ENCODE results near the gene RICTOR.

Gene RICTOR, protein sequence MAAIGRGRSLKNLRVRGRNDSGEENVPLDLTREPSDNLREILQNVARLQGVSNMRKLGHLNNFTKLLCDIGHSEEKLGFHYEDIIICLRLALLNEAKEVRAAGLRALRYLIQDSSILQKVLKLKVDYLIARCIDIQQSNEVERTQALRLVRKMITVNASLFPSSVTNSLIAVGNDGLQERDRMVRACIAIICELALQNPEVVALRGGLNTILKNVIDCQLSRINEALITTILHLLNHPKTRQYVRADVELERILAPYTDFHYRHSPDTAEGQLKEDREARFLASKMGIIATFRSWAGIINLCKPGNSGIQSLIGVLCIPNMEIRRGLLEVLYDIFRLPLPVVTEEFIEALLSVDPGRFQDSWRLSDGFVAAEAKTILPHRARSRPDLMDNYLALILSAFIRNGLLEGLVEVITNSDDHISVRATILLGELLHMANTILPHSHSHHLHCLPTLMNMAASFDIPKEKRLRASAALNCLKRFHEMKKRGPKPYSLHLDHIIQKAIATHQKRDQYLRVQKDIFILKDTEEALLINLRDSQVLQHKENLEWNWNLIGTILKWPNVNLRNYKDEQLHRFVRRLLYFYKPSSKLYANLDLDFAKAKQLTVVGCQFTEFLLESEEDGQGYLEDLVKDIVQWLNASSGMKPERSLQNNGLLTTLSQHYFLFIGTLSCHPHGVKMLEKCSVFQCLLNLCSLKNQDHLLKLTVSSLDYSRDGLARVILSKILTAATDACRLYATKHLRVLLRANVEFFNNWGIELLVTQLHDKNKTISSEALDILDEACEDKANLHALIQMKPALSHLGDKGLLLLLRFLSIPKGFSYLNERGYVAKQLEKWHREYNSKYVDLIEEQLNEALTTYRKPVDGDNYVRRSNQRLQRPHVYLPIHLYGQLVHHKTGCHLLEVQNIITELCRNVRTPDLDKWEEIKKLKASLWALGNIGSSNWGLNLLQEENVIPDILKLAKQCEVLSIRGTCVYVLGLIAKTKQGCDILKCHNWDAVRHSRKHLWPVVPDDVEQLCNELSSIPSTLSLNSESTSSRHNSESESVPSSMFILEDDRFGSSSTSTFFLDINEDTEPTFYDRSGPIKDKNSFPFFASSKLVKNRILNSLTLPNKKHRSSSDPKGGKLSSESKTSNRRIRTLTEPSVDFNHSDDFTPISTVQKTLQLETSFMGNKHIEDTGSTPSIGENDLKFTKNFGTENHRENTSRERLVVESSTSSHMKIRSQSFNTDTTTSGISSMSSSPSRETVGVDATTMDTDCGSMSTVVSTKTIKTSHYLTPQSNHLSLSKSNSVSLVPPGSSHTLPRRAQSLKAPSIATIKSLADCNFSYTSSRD (N-terminal part only)

DNA sequence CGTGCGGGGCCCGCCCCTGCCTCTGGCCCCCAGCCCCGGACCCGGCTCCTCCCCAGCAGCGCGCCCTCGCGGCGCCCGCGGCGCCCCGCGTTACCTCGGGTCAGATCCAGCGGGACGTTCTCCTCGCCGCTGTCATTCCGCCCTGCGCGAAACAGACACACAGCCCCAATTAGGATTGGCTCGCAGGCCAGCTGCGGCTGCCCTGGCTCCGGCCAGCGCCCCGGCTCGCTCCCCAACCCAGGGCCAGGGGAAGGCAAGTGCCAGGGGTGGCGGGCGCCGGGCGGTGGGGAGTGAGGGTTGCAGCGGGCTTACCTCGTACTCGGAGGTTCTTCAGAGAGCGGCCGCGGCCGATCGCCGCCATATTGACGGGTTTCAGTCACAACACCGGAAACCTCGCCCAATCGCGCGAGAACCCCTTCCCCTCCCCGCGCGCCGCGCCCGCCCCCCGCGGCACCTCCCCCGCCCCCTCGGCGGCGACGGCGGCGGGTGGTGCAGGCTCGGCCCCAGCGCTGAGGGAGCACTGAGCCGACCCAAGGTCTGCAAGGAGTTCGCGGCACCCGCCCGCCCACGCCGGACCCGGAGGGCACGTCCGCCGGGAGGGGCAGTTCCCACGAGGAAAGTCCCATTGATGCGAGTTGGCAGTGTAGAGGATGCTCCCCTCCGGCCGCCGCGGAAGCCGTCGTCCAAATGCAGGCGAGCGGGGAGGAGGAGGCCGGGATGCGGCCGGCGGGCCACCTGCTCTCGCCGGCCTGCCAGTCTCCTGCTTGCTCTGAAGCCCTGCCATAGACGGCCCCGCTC lies at the start of gene RICTOR:
Gene RICTOR (minus strand): TSS at position 383 of the 798 bp plus-strand sequence. CDS start 22 bp downstream, at position 361.
- Histone ChIP-seq H2AFZ (ENCODE audit: low read depth, low read length) (peak within 1 kb of the TSS; percentile 85), H3K36me3 (ENCODE audit: insufficient read depth, low read length) (no peaks in the 10 kb centered on the region), H3K4me1 (ENCODE audit: insufficient read depth, low read length) (peaks cover 24% of the 10 kb centered on the region), H3K4me3 (ENCODE audit: low read length) (peak within 1 kb of the TSS; percentile 73), H3K27me3 (ENCODE audit: insufficient read depth, low read length) (no peaks in the 10 kb centered on the region), H3K9me3 (ENCODE audit: low read length) (no peaks in the 10 kb centered on the region)

DNA sequence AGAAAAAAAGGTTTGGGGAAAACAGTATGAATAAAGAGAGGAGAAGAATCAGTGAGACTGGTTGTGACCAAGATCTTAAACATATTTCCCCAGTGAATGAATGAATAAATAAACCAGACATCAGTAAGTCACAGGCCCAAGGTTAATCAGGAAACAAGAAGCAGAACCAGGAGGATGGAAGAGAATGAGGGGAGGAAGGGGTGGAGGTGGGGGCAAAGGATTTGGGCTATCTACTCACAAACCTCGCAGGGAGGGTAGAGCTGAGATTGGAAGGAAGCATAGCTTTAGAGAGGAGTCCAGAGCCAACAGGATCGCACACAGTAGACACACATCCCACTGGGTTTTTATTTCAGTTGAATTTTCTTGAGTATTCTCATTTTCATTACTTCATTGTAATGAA lies 47.7 kb upstream of the RICTOR start:
- Histone ChIP-seq H3K27me3 (ENCODE audit: insufficient read depth, low read length) (no peaks in the 10 kb centered on the region), H2AFZ (ENCODE audit: low read depth, low read length) (no peak overlapping the region), H3K4me3 (ENCODE audit: low read length) (no peak overlapping the region), H3K36me3 (ENCODE audit: insufficient read depth, low read length) (no peaks in the 10 kb centered on the region), H3K4me1 (ENCODE audit: insufficient read depth, low read length) (no peaks in the 10 kb centered on the region), H3K9me3 (ENCODE audit: low read length) (no peaks in the 10 kb centered on the region)

DNA sequence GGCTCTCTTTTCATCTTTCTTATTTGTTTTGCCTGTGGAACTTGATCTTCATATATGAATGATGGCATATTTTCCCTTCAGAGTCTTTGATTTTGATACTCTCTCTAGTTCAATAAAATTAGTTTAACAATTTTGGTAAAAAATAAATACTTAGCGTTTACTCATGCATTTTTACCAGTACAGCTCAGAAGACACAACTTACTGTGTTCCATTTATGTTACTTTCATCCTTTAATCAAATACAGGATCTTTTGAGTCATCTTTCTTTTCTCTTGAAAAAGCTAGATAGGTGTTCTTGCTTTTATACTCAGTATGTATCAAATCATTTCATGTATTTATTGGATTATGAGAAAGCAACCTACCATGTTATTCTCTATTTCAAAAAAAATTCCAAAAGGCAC lies 47.1 kb upstream of the RICTOR start:
- H3K4me3 ChIP-seq (ENCODE audit: low read length), result no peak overlapping the region
- no peaks in the 10 kb centered on the region for H3K9me3 ChIP-seq (ENCODE audit: low read length)
- H2AFZ ChIP-seq (ENCODE audit: low read depth, low read length), result no peak overlapping the region
- no peaks in the 10 kb centered on the region for H3K27me3 ChIP-seq (ENCODE audit: insufficient read depth, low read length)
- no peaks in the 10 kb centered on the region for H3K36me3 ChIP-seq (ENCODE audit: insufficient read depth, low read length)
- H3K4me1 ChIP-seq (ENCODE audit: insufficient read depth, low read length), result no peaks in the 10 kb centered on the region

DNA sequence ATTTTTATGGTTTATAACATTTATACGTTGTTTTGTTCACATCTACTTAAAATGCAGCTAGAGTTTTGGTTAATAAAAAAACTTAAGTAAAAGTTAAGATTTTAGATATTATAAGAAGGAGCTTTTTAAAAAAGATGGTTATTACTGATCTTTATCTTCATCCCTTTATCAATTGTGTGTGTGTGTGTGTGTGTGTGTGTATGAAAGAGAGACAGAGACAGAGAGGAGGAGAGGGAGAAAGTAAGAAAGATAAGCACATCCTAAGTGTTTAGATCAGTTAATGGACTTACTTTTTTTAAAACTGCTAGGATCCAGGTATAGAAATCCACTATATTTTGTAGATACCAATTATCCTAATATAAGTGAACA lies 45.8 kb upstream of the RICTOR start:
- Histone ChIP-seq H3K4me3 (ENCODE audit: low read length) (no peak overlapping the region), H2AFZ (ENCODE audit: low read depth, low read length) (no peak overlapping the region), H3K4me1 (ENCODE audit: insufficient read depth, low read length) (no peaks in the 10 kb centered on the region)

DNA sequence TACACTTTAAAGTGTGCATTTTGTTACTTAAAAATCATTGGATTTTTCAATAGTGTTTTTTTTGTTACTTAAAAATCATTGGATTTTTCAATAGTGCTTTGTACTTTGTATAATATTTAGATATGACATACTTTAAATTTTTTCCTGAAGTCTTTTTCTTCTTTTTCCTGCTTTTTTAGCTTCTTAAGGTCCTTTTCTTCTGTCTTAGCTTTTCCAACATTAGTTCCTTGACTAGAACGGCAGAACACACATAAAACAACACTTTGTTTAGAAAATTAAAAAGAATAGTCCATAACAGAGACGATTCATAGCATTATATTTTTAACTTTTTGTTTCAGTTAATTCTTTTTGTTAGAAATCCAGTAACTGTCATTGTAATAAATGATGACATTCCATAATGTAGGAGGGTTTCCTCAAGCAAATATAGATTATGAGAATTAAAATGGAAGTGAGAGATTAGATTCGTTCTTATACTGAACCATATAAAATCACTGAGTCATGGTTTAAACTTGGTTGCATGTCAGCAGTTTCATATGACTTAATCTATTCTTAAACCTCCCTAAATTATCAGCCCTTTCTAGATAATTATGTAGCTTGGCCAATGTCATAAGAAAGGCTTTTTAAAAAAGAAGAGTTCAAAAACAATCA lies 45.3 kb upstream of the RICTOR start:
- H3K27me3 ChIP-seq (ENCODE audit: insufficient read depth, low read length), result no peaks in the 10 kb centered on the region
- H2AFZ ChIP-seq (ENCODE audit: low read depth, low read length), result no peak overlapping the region
- no peaks in the 10 kb centered on the region for H3K4me1 ChIP-seq (ENCODE audit: insufficient read depth, low read length)
- no peaks in the 10 kb centered on the region for H3K9me3 ChIP-seq (ENCODE audit: low read length)
- no peak overlapping the region for H3K4me3 ChIP-seq (ENCODE audit: low read length)
- H3K36me3 ChIP-seq (ENCODE audit: insufficient read depth, low read length), result no peaks in the 10 kb centered on the region

More for the DNA sequence above, 45.8 kb upstream of the RICTOR start:
- no peaks in the 10 kb centered on the region for H3K9me3 ChIP-seq (ENCODE audit: low read length)
- no peaks in the 10 kb centered on the region for H3K27me3 ChIP-seq (ENCODE audit: insufficient read depth, low read length)
- H3K36me3 ChIP-seq (ENCODE audit: insufficient read depth, low read length), result no peaks in the 10 kb centered on the region

DNA sequence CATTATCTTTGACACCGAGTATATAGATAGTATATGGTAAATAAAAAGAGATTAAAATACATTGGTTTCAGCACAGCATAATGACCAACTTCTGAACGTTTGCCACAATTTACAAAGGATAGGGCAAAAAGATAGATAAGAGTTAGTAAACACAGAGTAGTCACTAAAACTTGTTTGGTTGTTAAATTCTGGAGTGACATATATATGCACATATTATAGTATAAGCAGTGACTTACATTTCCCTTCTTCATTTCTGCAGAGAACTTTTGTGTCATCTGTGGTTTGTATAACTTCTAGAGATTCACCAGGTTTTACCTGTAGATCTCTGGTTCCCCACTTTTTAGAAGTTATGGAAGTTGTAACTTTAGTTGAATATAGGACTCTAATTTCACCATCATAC lies 44.4 kb upstream of the RICTOR start:
- Histone ChIP-seq H3K36me3 (ENCODE audit: insufficient read depth, low read length) (no peaks in the 10 kb centered on the region), H2AFZ (ENCODE audit: low read depth, low read length) (no peak overlapping the region), H3K4me1 (ENCODE audit: insufficient read depth, low read length) (no peaks in the 10 kb centered on the region), H3K9me3 (ENCODE audit: low read length) (no peaks in the 10 kb centered on the region), H3K4me3 (ENCODE audit: low read length) (no peak overlapping the region), H3K27me3 (ENCODE audit: insufficient read depth, low read length) (no peaks in the 10 kb centered on the region)

DNA sequence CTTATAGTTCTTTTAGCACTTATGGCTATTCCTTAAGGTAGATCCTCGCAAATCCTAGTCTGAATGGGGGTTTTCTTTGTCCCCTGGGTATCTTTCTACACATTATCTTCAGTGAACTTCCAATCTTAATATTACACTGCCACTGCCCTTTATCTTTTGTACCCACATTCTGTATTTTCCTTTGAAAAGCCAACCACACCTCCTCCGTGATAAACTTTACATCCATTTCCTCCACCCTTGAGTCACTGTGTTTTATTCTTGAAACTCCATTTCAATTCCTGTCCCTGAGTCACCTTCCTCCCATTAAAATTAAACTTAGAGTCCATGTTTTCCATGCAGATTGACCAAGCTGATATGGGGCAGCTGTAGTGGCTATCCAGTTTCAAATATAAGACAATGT lies 43.2 kb upstream of the RICTOR start:
- no peaks in the 10 kb centered on the region for H3K27me3 ChIP-seq (ENCODE audit: insufficient read depth, low read length)
- no peaks in the 10 kb centered on the region for H3K4me1 ChIP-seq (ENCODE audit: insufficient read depth, low read length)
- no peak overlapping the region for H2AFZ ChIP-seq (ENCODE audit: low read depth, low read length)
- no peaks in the 10 kb centered on the region for H3K9me3 ChIP-seq (ENCODE audit: low read length)
- H3K4me3 ChIP-seq (ENCODE audit: low read length), result no peak overlapping the region
- H3K36me3 ChIP-seq (ENCODE audit: insufficient read depth, low read length), result no peaks in the 10 kb centered on the region

DNA sequence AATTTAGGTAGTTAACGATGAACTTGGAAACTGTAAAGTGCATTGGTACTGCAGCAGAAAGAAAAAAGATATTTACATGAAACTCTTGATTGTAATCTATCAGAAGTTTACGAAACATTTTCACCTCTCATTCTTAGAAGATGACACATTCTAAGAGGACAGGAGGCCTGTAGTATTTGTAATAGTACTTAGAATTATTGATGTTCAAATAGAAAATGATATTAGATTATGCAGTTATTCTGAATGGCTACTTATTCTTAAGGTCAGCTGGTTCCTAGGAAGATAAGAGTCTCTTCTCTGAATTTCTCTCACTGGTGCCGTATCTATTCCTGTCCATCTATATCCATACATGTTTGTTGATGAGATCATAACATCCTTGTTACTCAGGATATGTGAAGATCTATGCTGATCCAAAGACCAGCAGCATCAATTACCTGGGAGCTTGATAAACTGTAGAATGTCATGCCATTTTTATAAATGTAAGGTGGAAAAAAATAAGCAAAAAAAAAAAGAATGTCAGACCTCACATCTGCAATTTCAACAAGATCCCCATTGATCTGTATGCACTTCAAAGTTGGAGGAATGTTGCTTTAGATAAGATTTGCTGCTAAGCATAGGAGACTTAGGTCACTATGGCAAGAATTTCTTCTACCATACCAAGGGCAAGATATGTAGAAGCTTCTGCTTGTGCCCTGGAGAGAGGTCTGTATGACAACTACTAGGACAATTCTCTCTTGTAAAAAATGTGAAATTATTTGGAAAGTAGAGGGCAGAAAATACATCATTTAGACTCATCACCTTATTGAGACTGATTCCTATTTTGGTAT lies 42.4 kb upstream of the RICTOR start:
- no peaks in the 10 kb centered on the region for H3K27me3 ChIP-seq (ENCODE audit: insufficient read depth, low read length)
- no peaks in the 10 kb centered on the region for H3K4me1 ChIP-seq (ENCODE audit: insufficient read depth, low read length)
- H3K4me3 ChIP-seq (ENCODE audit: low read length), result no peak overlapping the region
- no peaks in the 10 kb centered on the region for H3K36me3 ChIP-seq (ENCODE audit: insufficient read depth, low read length)
- no peaks in the 10 kb centered on the region for H3K9me3 ChIP-seq (ENCODE audit: low read length)
- H2AFZ ChIP-seq (ENCODE audit: low read depth, low read length), result no peak overlapping the region

DNA sequence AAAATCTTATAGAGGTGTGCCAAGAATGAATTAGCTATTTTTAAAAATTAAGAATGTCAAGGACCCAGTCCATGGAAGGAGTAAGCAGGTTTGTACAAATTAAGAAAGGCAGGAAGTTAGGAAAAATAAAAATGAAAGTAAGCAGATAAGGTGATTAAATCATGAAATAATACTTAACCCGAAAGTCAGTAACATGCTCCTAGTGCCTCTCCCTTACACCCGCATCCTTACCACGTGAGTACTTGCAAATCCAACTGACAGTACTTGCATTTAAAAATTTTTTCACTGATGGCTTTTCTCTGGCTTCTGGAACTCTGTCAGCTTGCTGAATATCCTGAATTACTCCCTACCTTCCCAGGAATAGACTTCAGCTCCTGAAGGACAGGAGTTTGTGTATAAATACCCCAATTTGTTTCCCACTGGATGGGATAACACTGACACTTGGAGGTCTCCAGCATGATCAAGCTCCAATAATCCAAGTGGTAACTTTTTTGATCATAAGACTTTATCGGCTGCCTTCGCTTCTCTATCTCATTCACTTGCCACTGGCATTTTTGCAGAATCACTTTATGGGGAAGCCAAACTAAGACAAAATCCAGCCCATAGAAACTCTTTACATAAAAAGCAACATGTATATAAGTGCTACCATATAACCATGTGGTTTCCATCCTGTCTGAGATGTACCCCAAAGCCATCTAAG lies 41.6 kb upstream of the RICTOR start:
- no peaks in the 10 kb centered on the region for H3K9me3 ChIP-seq (ENCODE audit: low read length)
- no peak overlapping the region for H3K4me3 ChIP-seq (ENCODE audit: low read length)
- no peaks in the 10 kb centered on the region for H3K4me1 ChIP-seq (ENCODE audit: insufficient read depth, low read length)
- H3K27me3 ChIP-seq (ENCODE audit: insufficient read depth, low read length), result no peaks in the 10 kb centered on the region
- H3K36me3 ChIP-seq (ENCODE audit: insufficient read depth, low read length), result no peaks in the 10 kb centered on the region
- no peak overlapping the region for H2AFZ ChIP-seq (ENCODE audit: low read depth, low read length)

DNA sequence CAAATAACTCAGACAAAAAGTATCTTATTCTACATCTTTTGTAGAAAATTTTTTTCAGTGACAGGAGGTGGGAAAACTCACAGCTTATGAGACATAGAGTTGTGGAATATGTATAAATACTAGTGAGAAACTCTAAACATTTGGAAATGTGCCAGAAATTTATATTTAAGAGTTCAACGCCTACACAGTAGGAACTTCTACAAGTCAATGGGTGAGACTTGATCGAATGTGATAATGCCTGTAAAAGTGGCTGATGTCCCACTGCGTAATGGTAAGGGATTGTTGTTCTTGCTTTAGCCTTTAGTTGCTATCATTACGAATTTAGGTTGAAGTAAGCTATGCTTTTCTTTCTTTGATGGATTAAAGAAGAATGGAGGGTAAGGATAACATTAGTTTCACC lies 40.0 kb upstream of the RICTOR start:
- Histone ChIP-seq H3K27me3 (ENCODE audit: insufficient read depth, low read length) (no peaks in the 10 kb centered on the region), H3K4me1 (ENCODE audit: insufficient read depth, low read length) (peaks cover under 1% of the 10 kb centered on the region), H3K9me3 (ENCODE audit: low read length) (no peaks in the 10 kb centered on the region), H3K4me3 (ENCODE audit: low read length) (no peak overlapping the region), H2AFZ (ENCODE audit: low read depth, low read length) (no peak overlapping the region), H3K36me3 (ENCODE audit: insufficient read depth, low read length) (no peaks in the 10 kb centered on the region)

DNA sequence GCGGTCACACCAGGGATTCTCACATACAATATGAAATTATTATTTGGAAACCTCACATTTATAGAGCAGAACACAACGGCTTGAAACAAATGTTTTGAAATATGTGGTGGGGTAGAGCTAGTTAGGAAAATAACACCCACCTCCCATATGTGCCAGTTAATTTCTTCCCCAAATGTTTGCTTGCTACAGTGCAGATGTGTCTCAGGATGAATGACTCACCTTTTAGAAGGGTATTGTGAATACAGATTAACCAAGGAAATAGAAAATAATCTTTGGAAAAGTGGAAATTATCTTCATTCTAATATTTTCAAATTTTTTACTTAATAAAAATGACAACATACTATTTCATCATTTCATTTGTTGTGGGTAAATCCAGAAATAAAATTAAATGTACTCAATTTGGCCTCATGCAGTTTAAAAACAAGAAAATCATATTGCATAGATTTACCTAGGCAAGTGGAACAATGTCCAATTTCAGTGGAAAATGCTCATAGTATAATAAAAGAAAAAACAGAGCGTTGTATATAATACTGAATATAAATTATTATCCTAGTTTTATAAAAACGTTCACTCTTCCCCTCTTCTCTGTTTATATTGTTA lies 39.3 kb upstream of the RICTOR start:
- H3K36me3 ChIP-seq (ENCODE audit: insufficient read depth, low read length), result no peaks in the 10 kb centered on the region
- H2AFZ ChIP-seq (ENCODE audit: low read depth, low read length), result no peak overlapping the region
- no peaks in the 10 kb centered on the region for H3K27me3 ChIP-seq (ENCODE audit: insufficient read depth, low read length)
- no peaks in the 10 kb centered on the region for H3K9me3 ChIP-seq (ENCODE audit: low read length)
- no peak overlapping the region for H3K4me3 ChIP-seq (ENCODE audit: low read length)
- H3K4me1 ChIP-seq (ENCODE audit: insufficient read depth, low read length), result peaks cover 3% of the 10 kb centered on the region

All from neuron (in vitro differentiated cells).